ENCODE results near the gene RCCD1. TPM values are rescaled to one million over a fixed set of nuclear protein-coding genes. Genes with fewer than 3 reads are reported as not detected.

Gene RCCD1
- total and polyA plus RNA-seq, 2 experiments from 2014 or later = 9.8 to 13.0 TPM

DNA sequence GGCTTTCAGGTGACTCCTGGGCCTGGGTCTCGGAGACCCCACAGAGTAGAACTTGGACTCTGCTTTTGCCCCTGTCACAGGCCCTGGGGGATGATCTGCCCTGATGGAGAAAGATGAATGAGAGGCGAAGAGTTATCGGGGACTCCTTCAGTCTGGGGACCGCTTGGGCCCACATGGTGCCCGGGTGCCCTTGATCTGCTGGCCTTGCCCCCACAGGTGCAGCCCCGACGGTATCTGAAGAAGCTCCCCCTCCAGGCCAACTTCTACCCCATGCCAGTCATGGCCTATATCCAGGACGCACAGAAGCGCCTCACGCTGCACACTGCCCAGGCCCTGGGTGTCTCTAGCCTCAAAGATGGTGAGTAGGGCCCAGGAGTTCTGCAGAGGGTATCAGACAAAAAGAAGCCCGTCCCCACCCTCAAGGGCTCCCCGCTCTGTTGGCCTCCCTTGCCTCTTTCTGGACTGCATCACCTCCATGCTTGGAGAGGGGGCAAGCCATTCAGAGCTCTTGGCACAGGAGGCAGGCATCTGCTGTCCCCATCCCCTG, 41.2 kb upstream of the RCCD1 start:
- Histone ChIP-seq H3K27me3 (replicated peaks; ENCODE audit: insufficient read depth) (no peaks in the 10 kb centered on the region), H3K4me1 (ENCODE audit: insufficient read depth) (no peaks in the 10 kb centered on the region), H3K36me3 (ENCODE audit: low read depth) (no peaks in the 10 kb centered on the region; the same call in 1 of the 2 replicates), H3K79me2 (ENCODE audit: insufficient read depth) (no peaks in the 10 kb centered on the region), H3K9ac (no peak overlapping the region), H3K9me3 (ENCODE audit: low read depth) (no peaks in the 10 kb centered on the region), H3K27ac (no peak overlapping the region), H2AFZ (no peak overlapping the region), H3K4me2 (ENCODE audit: unreplicated experiment) (no peak overlapping the region), H3K4me3 (no peak overlapping the region), H3F3A (ENCODE audit: insufficient read depth) (no peaks in the 10 kb centered on the region), H4K20me1 (ENCODE audit: insufficient read depth) (no peaks in the 10 kb centered on the region), H3K9me2 (ENCODE audit: insufficient read depth) (no peaks in the 10 kb centered on the region)
- DNase-seq = no peak
- in situ Hi-C loops (cut with MboI) = no loop called here
- 90 to 94% methylated on average over 11 to 12 of the region's 12 CpGs for WGBS, 2 experiments (ENCODE audit: low coverage in 1 of 2, low lambda C conversion rate in 2 of 2, missing lambda C conversion rate in 2 of 2)
- no peak for TF ChIP-seq EZH2phosphoT487 (IDR thresholded peaks at IDR 0.05; ENCODE audit: insufficient read depth, low read depth)
- no peak for TF ChIP-seq EZH2 (IDR thresholded peaks at IDR 0.05; ENCODE audit: insufficient read depth, poor library complexity, severe bottlenecking)

DNA sequence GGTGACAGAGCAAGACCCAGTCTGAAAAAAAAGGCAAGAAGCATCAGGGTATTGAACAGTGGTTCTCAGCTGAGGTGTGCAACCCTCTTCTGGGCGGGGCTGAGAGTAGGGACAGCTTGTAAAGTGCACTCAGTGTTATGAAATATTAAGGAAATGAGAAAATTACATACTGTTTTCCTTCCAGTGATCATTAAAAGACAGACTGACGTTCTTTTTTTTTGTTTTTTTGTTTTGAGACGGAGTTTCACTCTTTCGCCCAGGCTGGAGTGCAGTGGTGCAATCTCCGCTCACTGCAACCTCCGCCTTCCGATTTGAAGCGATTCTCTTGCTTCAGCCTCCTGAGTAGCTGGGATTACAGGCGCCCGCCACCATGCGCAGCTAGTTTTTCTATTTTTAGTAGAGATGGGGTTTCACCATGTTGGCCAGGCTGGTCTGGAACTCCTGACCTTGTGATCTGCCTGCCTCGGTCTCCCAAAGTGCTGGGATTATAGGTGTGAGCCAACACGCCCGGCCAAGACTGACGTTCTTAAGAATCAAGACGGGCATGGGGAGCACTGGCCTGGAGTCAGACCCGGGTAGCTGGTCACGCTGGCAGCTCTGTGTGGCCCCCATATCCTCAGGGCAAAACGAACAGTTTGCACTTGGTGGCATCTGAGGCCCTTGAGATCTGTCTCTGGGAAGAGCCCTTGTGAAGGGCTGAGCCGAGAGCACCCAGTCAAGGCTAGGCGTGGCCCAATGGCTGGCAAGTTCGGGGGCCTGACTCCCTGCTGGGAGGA, 40.2 kb upstream of the RCCD1 start:
- no peaks in the 10 kb centered on the region for H3K9me3 ChIP-seq (ENCODE audit: low read depth)
- no peaks in the 10 kb centered on the region for H4K20me1 ChIP-seq (ENCODE audit: insufficient read depth)
- H3K4me1 ChIP-seq (ENCODE audit: insufficient read depth) = no peaks in the 10 kb centered on the region
- H3K9me2 ChIP-seq (ENCODE audit: insufficient read depth) = no peaks in the 10 kb centered on the region
- TF ChIP-seq EZH2phosphoT487 (IDR thresholded peaks at IDR 0.05; ENCODE audit: insufficient read depth, low read depth) = no peak
- no peak overlapping the region for H2AFZ ChIP-seq
- no peak overlapping the region for H3K4me3 ChIP-seq
- no peaks in the 10 kb centered on the region for H3K27me3 ChIP-seq (replicated peaks; ENCODE audit: insufficient read depth)
- no peak overlapping the region for H3K27ac ChIP-seq
- no peak for DNase-seq
- H3K36me3 ChIP-seq (ENCODE audit: low read depth) = no peaks in the 10 kb centered on the region; the same call in 1 of the 2 replicates
- no peak overlapping the region for H3K4me2 ChIP-seq (ENCODE audit: unreplicated experiment)
- in situ Hi-C loops (cut with MboI) = no loop called here
- H3K9ac ChIP-seq = no peak overlapping the region
- WGBS, 2 experiments (ENCODE audit: low coverage in 1 of 2, low lambda C conversion rate in 2 of 2, missing lambda C conversion rate in 2 of 2) = 91 to 93% methylated on average over 22 of the region's 22 CpGs
- no peaks in the 10 kb centered on the region for H3K79me2 ChIP-seq (ENCODE audit: insufficient read depth)
- no peaks in the 10 kb centered on the region for H3F3A ChIP-seq (ENCODE audit: insufficient read depth)

DNA sequence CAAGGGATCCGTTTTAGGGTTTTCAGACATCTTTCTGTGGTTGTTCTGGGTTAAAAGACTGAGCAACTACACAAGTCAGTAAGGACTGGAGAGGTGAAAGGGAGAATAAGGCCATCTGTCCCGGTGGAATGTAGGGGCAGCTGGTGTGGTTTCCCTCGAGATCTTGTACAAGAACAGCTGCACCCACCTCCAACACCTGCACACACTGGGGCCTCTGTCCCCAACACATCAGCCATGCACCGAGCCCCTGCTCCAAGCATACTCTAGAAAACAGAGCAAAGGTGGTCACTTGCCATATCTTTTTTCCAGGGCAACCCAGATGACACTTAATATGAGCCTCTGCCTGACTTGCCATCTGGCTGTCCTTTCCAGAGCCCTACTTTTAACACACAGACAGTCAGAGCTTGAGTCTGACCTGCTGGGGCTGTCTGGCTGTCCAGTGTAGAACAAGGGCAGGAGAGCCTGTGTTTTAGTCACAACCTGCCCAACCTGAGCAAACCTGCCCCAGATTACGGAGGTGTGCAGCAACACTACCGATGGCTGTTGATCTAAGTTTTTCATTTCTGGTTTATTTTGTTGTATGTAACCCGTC, 39.4 kb upstream of the RCCD1 start:
- H3K79me2 ChIP-seq (ENCODE audit: insufficient read depth) = no peaks in the 10 kb centered on the region
- 83 to 84% methylated on average over 7 of the region's 7 CpGs for WGBS, 2 experiments (ENCODE audit: low coverage in 1 of 2, low lambda C conversion rate in 2 of 2, missing lambda C conversion rate in 2 of 2)

DNA sequence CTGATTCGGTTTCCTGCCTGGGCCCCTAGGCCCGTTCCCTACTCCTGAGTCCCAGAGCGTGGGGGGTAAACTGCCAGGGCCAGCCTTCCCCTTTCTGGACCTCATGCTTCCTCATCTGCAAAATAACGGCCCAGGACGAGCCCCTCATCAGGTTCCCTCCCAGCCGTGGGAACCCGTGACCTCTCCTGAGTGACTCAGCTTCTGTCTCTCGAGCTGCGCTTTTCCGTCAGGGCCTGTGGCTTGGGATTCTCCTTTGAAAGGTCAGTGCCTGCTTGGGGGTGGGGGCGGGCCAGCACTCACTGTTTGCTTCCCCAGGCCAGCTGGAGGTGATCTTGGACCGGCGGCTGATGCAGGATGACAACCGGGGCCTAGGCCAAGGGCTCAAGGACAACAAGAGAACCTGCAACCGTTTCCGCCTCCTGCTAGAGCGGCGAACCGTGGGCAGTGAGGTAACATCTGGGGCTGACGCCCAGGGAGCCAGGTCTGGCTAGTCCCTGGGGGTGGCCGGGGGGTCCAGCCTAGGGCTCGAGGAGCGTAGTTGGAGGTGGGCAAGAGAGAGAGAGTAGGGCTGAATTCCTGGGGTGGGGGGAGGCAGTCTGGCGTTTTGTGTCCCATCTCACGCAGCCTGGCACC, 38.8 kb upstream of the RCCD1 start:
- Histone ChIP-seq H3K79me2 (ENCODE audit: insufficient read depth) (no peaks in the 10 kb centered on the region), H4K20me1 (ENCODE audit: insufficient read depth) (no peaks in the 10 kb centered on the region), H3K9ac (no peak overlapping the region), H3K27ac (no peak overlapping the region), H3K4me3 (no peak overlapping the region), H3K36me3 (ENCODE audit: low read depth) (no peaks in the 10 kb centered on the region; the same call in 1 of the 2 replicates), H3K27me3 (replicated peaks; ENCODE audit: insufficient read depth) (no peaks in the 10 kb centered on the region), H3F3A (ENCODE audit: insufficient read depth) (no peaks in the 10 kb centered on the region), H3K4me1 (ENCODE audit: insufficient read depth) (no peaks in the 10 kb centered on the region), H3K4me2 (ENCODE audit: unreplicated experiment) (no peak overlapping the region), H3K9me3 (ENCODE audit: low read depth) (no peaks in the 10 kb centered on the region), H3K9me2 (ENCODE audit: insufficient read depth) (no peaks in the 10 kb centered on the region), H2AFZ (no peak overlapping the region)
- DNase-seq = no peak
- WGBS, 2 experiments (ENCODE audit: low coverage in 1 of 2, low lambda C conversion rate in 2 of 2, missing lambda C conversion rate in 2 of 2) = 80 to 87% methylated on average over 25 of the region's 25 CpGs
- TF ChIP-seq EZH2phosphoT487 (IDR thresholded peaks at IDR 0.05; ENCODE audit: insufficient read depth, low read depth) (no peak), EZH2 (IDR thresholded peaks at IDR 0.05; ENCODE audit: insufficient read depth, poor library complexity, severe bottlenecking) (no peak)
- in situ Hi-C loops (cut with MboI) = no loop called here

More for the DNA sequence above, 39.4 kb upstream of the RCCD1 start:
- H3K9me3 ChIP-seq (ENCODE audit: low read depth) = no peaks in the 10 kb centered on the region
- H3K9ac ChIP-seq = no peak overlapping the region
- no peak overlapping the region for H3K4me2 ChIP-seq (ENCODE audit: unreplicated experiment)
- no peaks in the 10 kb centered on the region; the same call in 1 of the 2 replicates for H3K36me3 ChIP-seq (ENCODE audit: low read depth)
- no peak for DNase-seq
- no peaks in the 10 kb centered on the region for H3K27me3 ChIP-seq (replicated peaks; ENCODE audit: insufficient read depth)
- no peak overlapping the region for H3K27ac ChIP-seq
- H4K20me1 ChIP-seq (ENCODE audit: insufficient read depth) = no peaks in the 10 kb centered on the region
- no peaks in the 10 kb centered on the region for H3F3A ChIP-seq (ENCODE audit: insufficient read depth)
- no peaks in the 10 kb centered on the region for H3K4me1 ChIP-seq (ENCODE audit: insufficient read depth)
- in situ Hi-C loops (cut with MboI) = no loop called here
- no peaks in the 10 kb centered on the region for H3K9me2 ChIP-seq (ENCODE audit: insufficient read depth)
- no peak overlapping the region for H3K4me3 ChIP-seq
- TF ChIP-seq EZH2 (IDR thresholded peaks at IDR 0.05; ENCODE audit: insufficient read depth, poor library complexity, severe bottlenecking) (no peak), EZH2phosphoT487 (IDR thresholded peaks at IDR 0.05; ENCODE audit: insufficient read depth, low read depth) (no peak)
- H2AFZ ChIP-seq = no peak overlapping the region
